ENCODE data around the gene AIP.

- TF ChIP-seq POLR2AphosphoS5 (IDR thresholded peaks at IDR 0.05; ENCODE audit: low read depth, low read length) (no peak), CTCF (IDR thresholded peaks at IDR 0.05) (no peak)
Measured at GRCh38 chr11:67452141-67452952, 30.5 kb upstream of the AIP start, which contains the start of gene GPR152.

Data from Panc1 (cell line).